ENCODE results near the gene ITIH1. TPM values are rescaled to one million over a fixed set of nuclear protein-coding genes. Genes with fewer than 3 reads are reported as not detected.

ITIH1 gene
- total and polyA plus RNA-seq, 2 of the 4 experiments (the other 2 are of a cell fraction) = not detected

GRCh38 chr3:52782412-52783210 is 5.2 kb downstream of the ITIH1 start:
- H4K5ac ChIP-seq (ENCODE audit: low read depth, low read length) = no peak overlapping the region
- intact Hi-C loops (cut with micrococcal nuclease) (no loop called here), dilution Hi-C loops (cut with HindIII; ENCODE audit: low sequenced_read_pairs, unreplicated experiment) (no loop called here), in situ Hi-C loops (cut with MboI; ENCODE audit: low sequenced_read_pairs) (no loop called here)
- H3K27ac ChIP-seq (ENCODE audit: insufficient read depth, low read length) = no peak overlapping the region
- no peak overlapping the region for H2BK20ac ChIP-seq (ENCODE audit: low read depth, low read length)
- no peak overlapping the region for H3K9ac ChIP-seq (ENCODE audit: low read depth, low read length)
- H4K8ac ChIP-seq (ENCODE audit: low read depth in 2 of 2, low read length in 2 of 2) = no peak overlapping the region
- H2AFZ ChIP-seq (replicated peaks; ENCODE audit: low read length, poor library complexity) = no peak overlapping the region
- H4K20me1 ChIP-seq (ENCODE audit: insufficient read depth, low read length) = no peaks in the 10 kb centered on the region
- H3K4me3 ChIP-seq (ENCODE audit: insufficient read depth, low read depth, low read length) = no peak overlapping the region
- no peak overlapping the region for H4K91ac ChIP-seq (ENCODE audit: insufficient read depth, low read depth, low read length)
- no peak overlapping the region for H3K14ac ChIP-seq (replicated peaks; ENCODE audit: low read depth, low read length)
- H3K9me3 ChIP-seq (ENCODE audit: control insufficient read depth, insufficient read depth, low read length) = no peaks in the 10 kb centered on the region
- H2BK15ac ChIP-seq (ENCODE audit: low read depth, low read length) = no peak overlapping the region
- ChIA-PET POLR2A (ENCODE audit: unreplicated experiment) (no interaction called here), CTCF (no interaction called here)
- no peak overlapping the region for H3K56ac ChIP-seq (ENCODE audit: extremely low read depth, insufficient read depth, low read length)
- peaks cover 4% of the 10 kb centered on the region; the same call in 1 of the 2 replicates for H3K9me1 ChIP-seq (ENCODE audit: insufficient read depth, low read length)
- TF ChIP-seq MXI1 (IDR thresholded peaks at IDR 0.05; ENCODE audit: borderline replicate concordance, low read depth, low read length) = no peak
- TF ChIP-seq RAD21 (IDR thresholded peaks at IDR 0.05; ENCODE audit: low read length) = no peak
- no peak for TF ChIP-seq RFX5 (IDR thresholded peaks at IDR 0.05; ENCODE audit: low read depth, low read length)
- no peak for TF ChIP-seq NFE2L2 (IDR thresholded peaks at IDR 0.05; ENCODE audit: low read depth, low read length)
- no peak for TF ChIP-seq RCOR1 (IDR thresholded peaks at IDR 0.05; ENCODE audit: insufficient replicate concordance, low read length)
- no peak for TF ChIP-seq FOS (IDR thresholded peaks at IDR 0.05; ENCODE audit: low read depth, low read length)
- no peak for TF ChIP-seq CEBPB (IDR thresholded peaks at IDR 0.05; ENCODE audit: low read depth, low read length)
- no peak for TF ChIP-seq BHLHE40 (IDR thresholded peaks at IDR 0.05; ENCODE audit: low read depth, low read length)
- TF ChIP-seq CHD1 (IDR thresholded peaks at IDR 0.05; ENCODE audit: low read depth, low read length) = no peak
- TF ChIP-seq USF2 (IDR thresholded peaks at IDR 0.05; ENCODE audit: low read depth, low read length) = no peak
- TF ChIP-seq CTCF (conservative IDR thresholded peaks at IDR 0.05; ENCODE audit: low read depth, low read length) = no peak
- TF ChIP-seq MAFK (IDR thresholded peaks at IDR 0.05; ENCODE audit: low read depth, low read length) = no peak
- TF ChIP-seq SMC3 (IDR thresholded peaks at IDR 0.05; ENCODE audit: low read depth, low read length) = no peak
- TF ChIP-seq POLR2A (IDR thresholded peaks at IDR 0.05; ENCODE audit: low read depth, low read length) = no peak
- TF ChIP-seq, protein P1, sequence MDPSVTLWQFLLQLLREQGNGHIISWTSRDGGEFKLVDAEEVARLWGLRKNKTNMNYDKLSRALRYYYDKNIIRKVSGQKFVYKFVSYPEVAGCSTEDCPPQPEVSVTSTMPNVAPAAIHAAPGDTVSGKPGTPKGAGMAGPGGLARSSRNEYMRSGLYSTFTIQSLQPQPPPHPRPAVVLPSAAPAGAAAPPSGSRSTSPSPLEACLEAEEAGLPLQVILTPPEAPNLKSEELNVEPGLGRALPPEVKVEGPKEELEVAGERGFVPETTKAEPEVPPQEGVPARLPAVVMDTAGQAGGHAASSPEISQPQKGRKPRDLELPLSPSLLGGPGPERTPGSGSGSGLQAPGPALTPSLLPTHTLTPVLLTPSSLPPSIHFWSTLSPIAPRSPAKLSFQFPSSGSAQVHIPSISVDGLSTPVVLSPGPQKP (IDR thresholded peaks at IDR 0.05; ENCODE audit: borderline replicate concordance, low read depth, low read length) = no peak
- H3K4ac ChIP-seq (ENCODE audit: low read depth, low read length) = no peak overlapping the region
- H3K36me3 ChIP-seq (ENCODE audit: control insufficient read depth, insufficient read depth, low read length) = no peaks in the 10 kb centered on the region
- no peak overlapping the region for H3K23ac ChIP-seq (ENCODE audit: low read depth, low read length)
- H2BK120ac ChIP-seq (ENCODE audit: low read depth, low read length) = no peak overlapping the region
- ATAC-seq (ENCODE audit: low read depth) (no peak), DNase-seq (no peak)
- no peaks in the 10 kb centered on the region for H3K4me1 ChIP-seq (ENCODE audit: control insufficient read depth, insufficient read depth, low read length)
- no peak overlapping the region for H2AK9ac ChIP-seq (replicated peaks; ENCODE audit: low read depth, low read length, poor library complexity)
- H2BK5ac ChIP-seq (ENCODE audit: low read depth, low read length, poor library complexity, severe bottlenecking) = no peak overlapping the region
- peaks cover 57% of the 10 kb centered on the region for H3K27me3 ChIP-seq (ENCODE audit: control insufficient read depth, insufficient read depth, low read length)
- BruUV-seq (replicated peaks) = no TSS peak
- no peak overlapping the region for H3K4me2 ChIP-seq (ENCODE audit: low read depth, low read length)
- no peak overlapping the region for H2AK5ac ChIP-seq (ENCODE audit: low read depth, low read length)
- WGBS, 2 experiments (ENCODE audit: extremely low coverage in 2 of 2, insufficient read length in 1 of 2) = 67% methylated on average over 2 of the region's 12 CpGs; no CpG with 5 or more reads in 1 of the 2 experiments
- no peaks in the 10 kb centered on the region for H3K79me1 ChIP-seq (ENCODE audit: low read depth in 1 of 2, low read length in 2 of 2)
- H3K18ac ChIP-seq (ENCODE audit: low read depth, low read length) = no peak overlapping the region

Data from IMR-90 (cell line).